DMS 273 (cell line): Measurements from ENCODE around the gene GPR137.

Experiments
- DNase-seq: peaks from one replicate; lab custom pipeline; 2025; ENCODE audit not compliant: unreplicated experiment; lab: John Stamatoyannopoulos, UW

GPR137 gene

DNA sequence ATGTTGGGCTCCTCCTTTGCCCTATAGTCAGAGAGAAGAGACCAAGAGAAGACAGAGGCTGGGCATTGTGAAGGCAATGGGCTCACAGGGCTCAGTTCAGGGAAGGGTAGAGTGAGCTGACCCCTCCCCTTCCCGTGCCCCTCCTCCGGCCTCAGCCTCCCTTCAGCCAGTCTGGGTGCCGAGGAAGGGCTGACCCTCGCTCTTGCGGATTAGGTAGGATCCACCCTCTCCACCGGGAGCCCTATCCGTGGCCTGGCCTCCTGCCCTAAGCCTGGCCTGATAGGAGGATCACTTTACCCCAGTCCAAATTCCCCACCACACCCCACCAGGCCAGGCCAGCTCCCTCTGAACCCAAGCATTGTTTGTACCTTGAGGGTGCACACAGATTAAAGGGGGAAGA lies 37.1 kb upstream of the GPR137 start:
- DNase-seq, result no peak

DNA sequence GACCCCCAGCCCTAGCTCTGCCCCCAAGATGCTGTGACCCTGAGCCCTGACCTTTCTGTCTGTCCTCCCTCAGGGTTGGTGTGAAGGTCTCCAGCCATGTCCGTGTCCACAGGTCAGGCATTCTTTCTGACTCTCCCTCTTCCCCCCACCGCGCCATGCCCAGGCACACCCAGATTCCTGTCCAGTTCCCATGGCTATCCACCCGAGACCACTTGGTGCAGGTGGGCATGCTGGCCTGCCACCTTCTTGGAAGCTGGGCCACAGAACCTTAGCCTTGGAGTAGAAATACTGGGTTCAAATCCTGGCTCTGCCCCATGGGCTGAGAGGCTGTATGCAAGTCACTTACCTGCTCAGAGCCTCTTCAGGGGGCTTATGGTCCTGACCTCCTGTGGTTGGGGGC lies 36.6 kb upstream of the GPR137 start:
- DNase-seq, result no peak

GRCh38 chr11:64249563-64250414 lies 35.9 kb upstream of the GPR137 start:
- DNase-seq, result no peak

GRCh38 chr11:64250415-64251015 lies 35.1 kb upstream of the GPR137 start:
- peak; percentile 57 for DNase-seq

DNA sequence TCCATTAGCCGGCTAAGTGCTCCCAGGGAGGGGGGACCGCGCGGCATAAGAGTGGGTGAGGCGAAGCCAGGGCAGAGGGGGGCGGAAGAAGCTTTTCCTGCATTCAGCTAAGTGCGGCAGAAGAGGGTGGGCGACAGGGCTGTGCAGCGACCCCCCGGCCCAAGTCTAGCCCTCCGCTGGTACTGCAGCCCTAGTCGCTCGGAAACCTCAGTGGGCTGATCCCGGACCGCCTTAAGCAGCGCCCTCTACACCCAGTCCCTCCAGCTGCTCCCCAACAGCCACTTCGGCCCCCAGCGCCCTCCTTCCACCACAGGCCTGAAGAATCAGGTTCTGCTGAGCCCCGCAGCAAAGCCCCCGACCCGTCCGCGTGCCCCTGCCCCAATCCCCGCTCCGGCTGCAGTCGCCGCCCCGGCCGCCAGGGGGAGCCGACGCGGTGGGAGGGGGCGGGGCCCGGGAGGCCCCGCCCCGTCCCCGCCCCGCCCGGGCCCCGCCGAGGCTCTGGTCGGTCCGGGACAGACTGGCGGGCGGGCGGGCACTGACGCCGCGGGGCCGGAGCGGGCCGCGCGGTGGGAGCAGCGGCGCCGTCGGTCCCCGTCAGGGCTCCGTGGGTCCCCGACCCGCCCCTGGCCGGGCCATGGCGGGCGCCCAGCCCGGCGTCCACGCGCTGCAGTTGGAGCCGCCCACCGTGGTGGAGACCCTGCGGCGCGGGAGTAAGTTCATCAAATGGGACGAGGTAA lies 34.5 kb upstream of the GPR137 start, which contains the start of gene PLCB3:
TSS of gene PLCB3 (plus strand) at position 515 of the 737 bp plus-strand sequence. CDS start at position 635, 120 bp downstream.
- DNase-seq, result peak; percentile 75

GRCh38 chr11:64251753-64252002 lies 34.0 kb upstream of the GPR137 start:
- no peak for DNase-seq

- DNase-seq, result no peak
These were observed 33.4 kb upstream of the GPR137 start for GRCh38 chr11:64252003-64252872.

GRCh38 chr11:64253043-64253442 lies 32.6 kb upstream of the GPR137 start:
- no peak for DNase-seq

DNA sequence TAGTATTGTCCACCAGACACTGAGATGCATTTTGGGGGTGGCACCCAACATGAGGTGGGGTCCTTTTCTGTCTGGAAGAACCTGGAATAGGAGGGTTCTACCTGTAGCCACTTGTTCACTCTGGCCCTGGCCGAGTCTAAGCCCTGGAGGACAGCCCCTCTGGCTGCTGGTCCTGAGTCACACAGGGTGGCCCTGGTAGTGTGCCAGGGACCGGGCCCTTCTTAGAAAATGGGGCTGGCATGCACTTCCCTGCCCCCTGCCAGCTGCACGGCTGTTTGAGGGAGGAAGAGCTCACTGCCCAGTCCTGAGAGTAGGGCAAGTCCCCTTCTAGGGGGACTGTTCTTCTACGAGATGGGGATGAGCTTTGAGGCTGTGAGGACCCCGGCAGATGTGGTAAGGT lies 32.2 kb upstream of the GPR137 start:
- no peak for DNase-seq

- no peak for DNase-seq
These were observed 31.3 kb upstream of the GPR137 start for GRCh38 chr11:64254326-64254725.

DNA sequence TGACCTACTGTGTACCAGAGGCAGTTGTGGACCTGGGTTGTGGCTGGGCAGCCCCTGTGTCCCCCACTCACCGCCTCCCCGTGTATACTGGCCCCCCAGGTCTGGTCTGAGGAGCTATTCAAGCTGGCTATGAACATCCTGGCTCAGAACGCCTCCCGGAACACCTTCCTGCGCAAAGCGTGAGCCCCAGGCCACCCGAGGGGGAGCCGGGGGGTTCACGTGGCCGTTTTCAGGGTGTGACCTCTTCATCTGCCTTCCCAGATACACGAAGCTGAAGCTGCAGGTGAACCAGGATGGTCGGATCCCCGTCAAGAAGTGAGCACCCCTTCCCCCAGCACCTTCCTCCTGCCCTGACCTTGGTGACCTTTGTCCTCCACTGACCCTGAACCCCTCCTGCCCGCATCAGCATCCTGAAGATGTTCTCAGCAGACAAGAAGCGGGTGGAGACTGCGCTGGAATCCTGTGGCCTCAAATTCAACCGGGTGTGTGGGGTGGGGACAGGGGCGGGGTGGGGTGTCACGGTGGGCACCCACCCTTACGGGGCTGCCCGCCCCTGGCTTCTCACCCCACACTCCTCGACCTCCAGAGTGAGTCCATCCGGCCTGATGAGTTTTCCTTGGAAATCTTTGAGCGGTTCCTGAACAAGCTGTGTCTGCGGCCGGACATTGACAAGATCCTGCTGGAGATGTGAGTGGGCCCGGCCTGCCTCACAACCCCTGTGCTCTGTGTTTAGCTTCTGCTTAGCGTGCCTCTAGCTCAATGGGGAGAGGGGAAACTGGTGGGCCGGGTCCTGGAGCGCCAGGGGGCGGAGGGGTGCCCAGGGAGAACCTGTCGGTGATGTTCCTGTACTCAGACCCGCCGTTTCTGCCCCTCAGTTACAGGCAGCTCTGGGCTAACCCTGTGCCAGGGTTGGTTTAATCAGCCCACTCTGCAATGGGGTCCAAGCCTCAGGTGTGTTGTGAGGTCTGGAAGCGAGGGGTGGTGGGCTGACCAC lies 30.2 kb upstream of the GPR137 start:
- no peak for DNase-seq

- DNase-seq, result no peak
These were observed 29.3 kb upstream of the GPR137 start for GRCh38 chr11:64256300-64256699.

- DNase-seq, result no peak
These were observed 27.3 kb upstream of the GPR137 start for GRCh38 chr11:64258356-64258755.

DNA sequence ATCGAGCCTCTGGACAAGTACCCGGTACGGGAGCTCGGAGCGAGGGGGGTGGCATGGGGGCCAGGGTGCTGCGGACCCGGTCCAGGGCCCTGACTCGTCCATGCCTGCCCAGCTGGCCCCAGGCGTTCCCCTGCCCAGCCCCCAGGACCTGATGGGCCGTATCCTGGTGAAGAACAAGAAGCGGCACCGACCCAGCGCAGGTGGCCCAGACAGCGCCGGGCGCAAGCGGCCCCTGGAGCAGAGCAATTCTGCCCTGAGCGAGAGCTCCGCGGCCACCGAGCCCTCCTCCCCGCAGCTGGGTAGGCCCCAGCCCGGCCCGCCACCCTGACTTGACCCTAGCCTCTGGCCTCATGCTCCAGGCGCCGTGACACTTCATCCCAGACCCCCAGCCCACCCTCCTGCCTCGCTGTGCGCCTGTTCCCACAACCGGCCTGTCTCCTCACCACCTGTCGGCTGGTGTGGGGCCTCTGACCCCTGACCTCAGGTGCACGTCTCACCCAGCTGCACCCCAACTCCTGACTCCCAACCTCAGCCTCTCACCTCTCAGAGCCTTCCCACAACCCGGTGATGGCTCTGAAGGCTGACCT lies 26.6 kb upstream of the GPR137 start:
- no peak for DNase-seq

DNA sequence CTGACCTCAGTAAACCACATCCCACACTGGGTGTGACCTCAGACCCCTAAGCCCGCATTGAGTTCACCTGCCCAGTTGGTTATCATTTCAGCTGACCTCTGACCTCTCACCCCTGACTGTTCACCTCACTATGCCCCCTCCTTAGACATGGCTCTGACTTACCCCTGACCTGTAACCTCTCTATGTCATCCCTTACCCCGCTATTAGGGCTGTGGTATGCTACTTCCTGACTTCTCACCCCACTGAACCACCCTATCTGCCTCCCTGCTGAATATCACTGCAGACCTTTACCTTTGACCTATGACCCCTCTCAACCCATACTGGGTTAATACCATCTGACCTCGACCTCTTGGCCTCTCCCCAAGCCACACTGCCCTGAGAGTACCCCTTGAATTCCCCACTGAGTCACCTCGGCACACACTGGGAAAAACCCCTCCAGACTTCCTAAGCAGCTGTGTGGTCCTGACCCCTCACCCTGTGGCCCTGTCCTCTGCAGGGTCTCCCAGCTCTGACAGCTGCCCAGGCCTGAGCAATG lies 26.0 kb upstream of the GPR137 start:
- DNase-seq, result no peak

- DNase-seq, result no peak
These were observed 25.4 kb upstream of the GPR137 start for GRCh38 chr11:64260147-64260708.

DNA sequence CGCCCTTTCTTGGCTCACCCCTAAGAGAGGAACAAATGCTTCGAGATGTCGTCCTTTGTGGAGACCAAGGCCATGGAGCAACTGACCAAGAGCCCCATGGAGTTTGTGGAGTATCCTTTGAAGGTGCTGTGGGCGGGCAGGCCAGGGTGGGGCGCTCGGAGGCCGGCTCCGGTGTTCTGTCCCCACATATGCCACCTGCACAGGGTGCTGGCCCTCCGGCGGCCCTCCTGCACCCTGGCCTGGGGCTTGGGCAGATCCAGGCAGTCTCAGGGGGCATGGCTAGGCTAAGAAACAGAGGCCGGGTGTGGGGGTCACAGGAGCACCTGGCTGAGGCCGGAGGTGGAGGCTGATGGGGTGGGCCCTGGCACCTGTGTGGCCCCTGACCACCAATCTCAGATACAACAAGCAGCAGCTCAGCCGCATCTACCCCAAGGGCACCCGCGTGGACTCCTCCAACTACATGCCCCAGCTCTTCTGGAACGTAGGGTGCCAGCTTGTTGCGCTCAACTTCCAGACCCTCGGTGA lies 24.0 kb upstream of the GPR137 start:
- DNase-seq, result no peak

- no peak for DNase-seq
These were observed 23.2 kb upstream of the GPR137 start for GRCh38 chr11:64262271-64263002.
